ACC112 (cell line): ENCODE results near the gene PRSS27.

Experiments used
- H2AFZ ChIP-seq: fragments of 200-600 bp; sonication (generic); one replicate; pipeline ENCODE4 v1.6.0; 2017; ENCODE audit warnings: antibody characterized with exemption, low read length; ENCODE audit not compliant: unreplicated experiment
- H3K27ac ChIP-seq: fragments of 200-600 bp; sonication (generic); 2 replicates; pipeline ENCODE4 v1.5.1; 2014; ENCODE audit warnings: low read depth, mild to moderate bottlenecking, antibody characterized with exemption, low read length, moderate library complexity
- H3K27me3 ChIP-seq: fragments of 200-600 bp; sonication (generic); 2 replicates; pipeline ENCODE4 v1.6.1; 2014; ENCODE audit warnings: mild to moderate bottlenecking, antibody characterized with exemption, low read length, moderate library complexity, mixed read lengths; ENCODE audit not compliant: insufficient read depth
- H3K36me3 ChIP-seq: fragments of 200-600 bp; sonication (generic); 2 replicates; pipeline ENCODE4 v1.6.1; 2016; ENCODE audit warnings: mild to moderate bottlenecking, antibody characterized with exemption, low read length, moderate library complexity, mixed read lengths; ENCODE audit not compliant: insufficient read depth
- H3K4me1 ChIP-seq: fragments of 200-600 bp; sonication (generic); one replicate; pipeline ENCODE4 v1.6.1; 2016; ENCODE audit warnings: low read length, mixed read lengths; ENCODE audit not compliant: insufficient read depth, unreplicated experiment, control insufficient read depth
- H3K4me3 ChIP-seq: fragments of 200-600 bp; sonication (generic); 2 replicates; pipeline ENCODE4 v1.5.1; 2014; ENCODE audit warnings: mild to moderate bottlenecking, low read depth, low read length
- H3K79me2 ChIP-seq: fragments of 200-600 bp; sonication (generic); one replicate; pipeline ENCODE4 v1.6.0; 2016; ENCODE audit warnings: low read length; ENCODE audit not compliant: control insufficient read depth, unreplicated experiment, insufficient read depth

PRSS27 gene

GRCh38 chr16:2706611-2707311 is 13.3 kb downstream of the PRSS27 start:
- Histone ChIP-seq H3K27ac (no peak overlapping the region), H3K36me3 (peaks cover 3% of the 10 kb centered on the region; the same call in 1 of the 2 replicates), H3K4me1 (no peaks in the 10 kb centered on the region), H2AFZ (no peak overlapping the region), H3K4me3 (no peak overlapping the region), H3K79me2 (no peaks in the 10 kb centered on the region), H3K27me3 (no peaks in the 10 kb centered on the region)

- Histone ChIP-seq H3K27ac (no peak overlapping the region), H3K79me2 (no peaks in the 10 kb centered on the region), H3K4me3 (no peak overlapping the region), H3K27me3 (no peaks in the 10 kb centered on the region), H3K36me3 (peaks cover 3% of the 10 kb centered on the region; the same call in 1 of the 2 replicates), H3K4me1 (no peaks in the 10 kb centered on the region), H2AFZ (no peak overlapping the region)
Observed at GRCh38 chr16:2706085-2706484, 13.9 kb downstream of the PRSS27 start.

- Histone ChIP-seq H2AFZ (no peak overlapping the region), H3K79me2 (no peaks in the 10 kb centered on the region), H3K27ac (no peak overlapping the region), H3K4me1 (no peaks in the 10 kb centered on the region), H3K27me3 (no peaks in the 10 kb centered on the region), H3K4me3 (no peak overlapping the region), H3K36me3 (peaks cover 3% of the 10 kb centered on the region; the same call in 1 of the 2 replicates)
Observed at GRCh38 chr16:2705351-2705750, 14.7 kb downstream of the PRSS27 start.

- H3K27ac ChIP-seq: no peak overlapping the region
- no peak overlapping the region for H3K4me3 ChIP-seq
- no peaks in the 10 kb centered on the region for H3K4me1 ChIP-seq
- no peaks in the 10 kb centered on the region for H3K27me3 ChIP-seq
- peaks cover 3% of the 10 kb centered on the region; the same call in 1 of the 2 replicates for H3K36me3 ChIP-seq
- H2AFZ ChIP-seq: no peak overlapping the region
- H3K79me2 ChIP-seq: no peaks in the 10 kb centered on the region
Observed at GRCh38 chr16:2704983-2705275, 15.1 kb downstream of the PRSS27 start.

- no peaks in the 10 kb centered on the region for H3K27me3 ChIP-seq
- H3K79me2 ChIP-seq: peaks cover 2% of the 10 kb centered on the region
- H3K4me1 ChIP-seq: no peaks in the 10 kb centered on the region
- peaks cover 3% of the 10 kb centered on the region; the same call in 1 of the 2 replicates for H3K36me3 ChIP-seq
- H2AFZ ChIP-seq: no peak overlapping the region
- no peak overlapping the region for H3K27ac ChIP-seq
- no peak overlapping the region for H3K4me3 ChIP-seq
Observed at GRCh38 chr16:2704166-2704982, 15.7 kb downstream of the PRSS27 start.

GRCh38 chr16:2702871-2703745 is 16.9 kb downstream of the PRSS27 start:
- H3K36me3 ChIP-seq: no peaks in the 10 kb centered on the region
- H3K27me3 ChIP-seq: no peaks in the 10 kb centered on the region
- no peaks in the 10 kb centered on the region for H3K4me1 ChIP-seq
- H3K4me3 ChIP-seq: no peak overlapping the region
- H3K79me2 ChIP-seq: peaks cover 2% of the 10 kb centered on the region
- H3K27ac ChIP-seq: no peak overlapping the region
- H2AFZ ChIP-seq: no peak overlapping the region

GRCh38 chr16:2702438-2702825 is 17.6 kb downstream of the PRSS27 start:
- Histone ChIP-seq H3K27me3 (no peaks in the 10 kb centered on the region), H3K36me3 (no peaks in the 10 kb centered on the region), H2AFZ (no peak overlapping the region), H3K4me3 (no peak overlapping the region), H3K79me2 (peaks cover 2% of the 10 kb centered on the region), H3K4me1 (no peaks in the 10 kb centered on the region), H3K27ac (no peak overlapping the region)

- no peak overlapping the region for H3K4me3 ChIP-seq
- no peaks in the 10 kb centered on the region for H3K36me3 ChIP-seq
- H3K27ac ChIP-seq: no peak overlapping the region
- H3K79me2 ChIP-seq: peaks cover 3% of the 10 kb centered on the region
- no peaks in the 10 kb centered on the region for H3K4me1 ChIP-seq
- no peaks in the 10 kb centered on the region for H3K27me3 ChIP-seq
- no peak overlapping the region for H2AFZ ChIP-seq
Observed at GRCh38 chr16:2701713-2702437, 18.1 kb downstream of the PRSS27 start.

GRCh38 chr16:2701272-2701671 is 18.8 kb downstream of the PRSS27 start:
- Histone ChIP-seq H3K79me2 (peaks cover 4% of the 10 kb centered on the region), H3K27me3 (no peaks in the 10 kb centered on the region), H3K36me3 (no peaks in the 10 kb centered on the region), H3K4me3 (no peak overlapping the region), H2AFZ (no peak overlapping the region), H3K27ac (no peak overlapping the region), H3K4me1 (no peaks in the 10 kb centered on the region)

GRCh38 chr16:2700786-2701185 is 19.2 kb downstream of the PRSS27 start:
- Histone ChIP-seq H3K4me1 (no peaks in the 10 kb centered on the region), H3K36me3 (no peaks in the 10 kb centered on the region), H3K79me2 (peaks cover 4% of the 10 kb centered on the region), H3K4me3 (no peak overlapping the region), H3K27ac (no peak overlapping the region), H2AFZ (no peak overlapping the region), H3K27me3 (no peaks in the 10 kb centered on the region)
